Activated CD4-positive, alpha-beta T cell treated with anti-CD3 and anti-CD28 coated beads, Interleukin-2, amount 50 U/mL, for 1 hour (primary cell): ENCODE measurements around the gene OMD.

ENCODE experiments used
- DNase-seq: peaks from one replicate; pipeline ENCODE4 v3.0.0-alpha.2; 2020

The OMD gene

DNA sequence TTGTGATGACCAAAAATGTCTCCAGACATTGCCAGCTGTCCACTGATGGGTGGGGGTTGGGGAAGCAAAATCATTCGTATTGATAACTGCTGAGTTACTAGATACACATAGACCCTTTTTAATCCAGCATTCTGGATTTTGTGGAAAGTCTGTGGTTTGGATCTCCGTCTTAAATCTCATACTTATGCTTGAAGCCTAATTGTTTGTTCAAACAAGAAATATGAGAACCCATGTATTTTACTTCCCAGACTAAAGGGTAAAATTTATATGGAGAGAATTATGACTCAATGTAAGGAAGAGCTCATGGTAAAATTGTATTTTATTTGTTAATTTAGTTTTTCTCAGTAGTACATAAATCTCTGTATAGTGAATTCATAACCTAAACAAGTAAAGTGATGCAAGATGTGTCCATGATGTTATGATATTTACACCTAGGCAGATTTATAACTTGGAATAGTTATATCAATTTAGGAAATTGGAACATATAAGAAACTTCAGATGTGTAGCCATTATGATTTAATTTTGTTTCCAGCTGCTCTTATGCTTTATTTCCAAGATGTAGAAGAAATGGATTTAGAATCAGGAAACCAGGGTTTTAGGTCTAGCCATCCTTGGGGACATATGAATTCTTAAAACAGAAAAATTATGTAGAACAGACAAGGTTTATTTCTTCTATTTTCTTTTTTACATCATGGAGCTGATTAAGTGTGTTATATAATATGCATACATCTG lies 15.4 kb downstream of the OMD start:
- no peak for DNase-seq

DNA sequence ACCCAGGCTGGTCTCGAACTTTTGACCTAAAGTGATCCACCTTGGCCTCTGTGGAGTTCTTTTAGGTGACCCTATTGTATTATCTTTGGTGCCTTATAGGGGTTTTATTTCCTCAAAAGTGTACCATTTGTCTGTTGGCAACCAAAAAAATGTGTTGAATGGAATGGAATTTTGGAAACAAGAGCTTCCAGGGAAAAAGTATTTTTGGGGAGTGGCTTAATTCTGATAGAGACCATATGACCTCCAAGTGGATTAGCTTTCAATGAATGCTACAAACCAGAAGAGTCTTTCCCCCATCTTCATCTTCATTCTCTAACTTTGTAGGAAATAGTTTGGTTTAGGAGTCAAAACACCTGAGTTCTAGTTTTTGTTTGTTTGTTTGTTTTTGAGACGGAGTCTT lies 16.5 kb downstream of the OMD start:
- no peak for DNase-seq

DNA sequence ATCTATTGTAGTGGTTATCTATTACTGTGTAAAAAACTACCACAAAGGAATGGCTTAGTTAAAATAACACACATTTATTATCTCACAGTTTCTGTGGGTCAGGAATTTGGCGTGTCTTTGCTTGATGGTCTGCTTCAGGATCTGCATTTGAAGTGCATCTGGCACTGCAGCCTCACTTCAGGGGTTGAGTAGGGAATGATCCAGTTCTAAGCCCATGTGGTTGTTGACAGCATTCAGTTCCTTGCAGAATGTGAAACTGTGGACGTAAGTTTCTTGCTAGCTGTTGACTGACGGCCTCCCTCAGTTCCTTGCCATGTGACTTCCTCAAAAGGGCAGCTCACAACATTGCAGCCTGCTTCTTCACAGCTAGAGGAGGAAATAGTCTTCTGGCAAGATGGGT lies 17.8 kb downstream of the OMD start:
- DNase-seq = peak; percentile 11

DNA sequence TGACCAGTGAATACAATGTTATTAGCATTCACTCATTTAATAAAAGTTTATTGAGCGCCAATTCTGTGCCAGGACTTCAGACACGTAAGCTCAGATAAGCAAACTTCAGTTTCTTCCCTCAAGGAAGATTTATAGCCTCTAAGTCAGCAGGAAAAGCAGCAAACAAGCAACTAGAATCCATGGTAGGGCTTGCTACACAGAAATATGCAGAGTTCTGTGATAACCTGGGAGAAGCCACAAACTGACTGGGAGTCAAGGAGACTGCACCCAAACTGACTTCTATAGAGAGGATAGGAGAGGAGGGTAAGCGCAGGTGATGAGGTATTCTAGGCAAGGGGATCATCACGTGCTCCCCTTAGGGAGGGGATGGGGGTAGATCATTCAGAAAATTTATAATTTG lies 18.5 kb downstream of the OMD start:
- DNase-seq = no peak

DNA sequence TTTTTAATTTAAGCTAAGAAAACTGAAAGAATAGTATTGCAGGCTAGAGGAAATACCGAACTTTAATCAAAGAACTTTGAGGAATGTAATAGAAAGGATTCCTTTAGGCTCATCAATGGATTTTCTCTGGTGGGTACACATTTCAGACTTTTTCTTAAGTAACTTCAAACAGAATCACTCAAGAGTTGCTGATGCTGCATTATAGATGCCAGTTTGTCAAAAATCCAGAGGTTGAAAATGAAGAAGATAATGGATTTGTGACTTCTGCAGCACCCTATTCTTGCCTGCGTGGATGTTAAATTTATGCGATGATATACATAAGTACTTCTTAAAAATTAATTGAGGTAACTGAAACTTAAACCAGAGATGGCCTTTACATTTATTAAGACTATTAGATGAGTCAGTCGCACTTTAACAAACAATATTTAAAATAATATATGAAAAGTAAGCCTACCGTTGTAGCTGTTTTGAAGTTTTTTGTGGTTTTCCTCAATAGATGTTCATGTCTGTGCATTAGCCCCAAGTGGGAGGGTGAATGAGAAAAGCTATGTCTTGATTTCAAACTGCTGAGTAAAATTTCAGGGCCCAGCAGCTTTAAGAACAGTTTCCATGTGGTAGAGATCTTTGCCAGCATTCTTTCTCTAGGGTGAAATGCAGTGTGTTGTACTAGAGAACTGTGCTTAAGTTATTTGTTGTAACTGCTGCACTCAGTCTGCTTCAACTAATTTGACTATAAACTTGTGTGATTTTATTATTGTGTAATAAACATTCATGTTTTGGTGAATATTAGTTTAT lies 20.0 kb downstream of the OMD start, which contains the start of gene OGN:
Gene OGN, minus strand, starts transcription at position 537 of the 795 bp plus-strand sequence. CDS start 1,171 bp downstream, outside the sequence.
- DNase-seq = no peak

DNA sequence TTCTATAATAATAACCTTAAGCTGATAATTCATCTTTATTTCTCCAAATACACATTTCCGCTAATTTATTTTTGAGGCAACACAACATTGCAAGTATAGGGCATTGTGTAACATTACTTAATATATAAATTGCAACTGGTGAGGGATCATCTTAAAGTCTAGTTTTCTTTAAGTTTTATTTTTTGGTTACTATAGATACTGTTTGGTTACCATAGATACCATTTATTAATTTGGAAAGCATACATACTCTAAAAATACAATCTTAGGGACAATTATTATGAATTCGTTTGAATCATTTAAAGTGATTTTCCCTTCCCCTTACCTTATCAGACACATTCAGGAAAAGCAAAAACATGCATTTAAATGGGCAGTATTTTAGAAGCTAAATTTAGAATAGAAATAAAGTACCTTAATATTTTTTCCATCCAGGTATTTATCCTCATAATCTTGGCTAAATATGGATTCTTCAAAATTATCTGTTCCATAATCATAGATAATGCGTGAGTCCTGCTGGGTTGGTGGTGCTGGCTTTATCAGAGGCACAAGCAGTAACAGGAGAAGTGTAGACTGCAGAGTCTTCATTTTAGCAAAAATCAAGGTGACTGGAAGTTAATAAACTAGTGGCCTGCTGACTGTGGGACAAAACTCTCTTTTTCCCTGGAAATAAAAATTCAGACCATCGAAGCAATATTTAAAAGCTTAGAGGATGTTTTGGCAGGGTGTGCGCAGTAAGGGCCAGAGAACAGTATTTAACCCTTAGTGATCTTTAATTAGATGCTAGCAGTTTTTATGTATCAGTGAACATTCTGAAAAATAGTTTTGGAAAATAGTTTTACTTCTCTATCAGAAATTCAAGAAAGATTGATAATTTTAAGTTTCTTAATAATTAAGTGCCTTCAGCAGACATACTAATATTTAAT lies 21.2 kb downstream of the OMD start:
- no peak for DNase-seq

DNA sequence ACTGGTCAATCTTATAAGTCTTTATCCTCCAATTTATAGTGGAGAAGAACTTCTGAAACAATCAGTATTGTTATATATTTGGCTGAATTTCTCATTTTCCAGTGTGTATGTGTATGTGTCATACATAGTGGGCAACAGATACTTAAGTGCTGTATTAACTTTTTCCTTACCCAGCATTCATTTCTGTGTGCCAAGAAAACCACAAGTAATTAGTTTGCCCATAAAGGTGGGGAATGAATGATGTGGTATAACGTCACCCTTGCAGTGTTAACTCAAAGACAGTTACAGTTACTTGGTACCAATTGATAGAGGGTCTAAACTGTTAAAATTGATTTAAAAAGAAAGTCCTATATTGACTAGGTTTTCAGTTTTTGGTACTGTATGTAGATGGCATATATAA lies 21.9 kb downstream of the OMD start:
- DNase-seq = no peak

DNA sequence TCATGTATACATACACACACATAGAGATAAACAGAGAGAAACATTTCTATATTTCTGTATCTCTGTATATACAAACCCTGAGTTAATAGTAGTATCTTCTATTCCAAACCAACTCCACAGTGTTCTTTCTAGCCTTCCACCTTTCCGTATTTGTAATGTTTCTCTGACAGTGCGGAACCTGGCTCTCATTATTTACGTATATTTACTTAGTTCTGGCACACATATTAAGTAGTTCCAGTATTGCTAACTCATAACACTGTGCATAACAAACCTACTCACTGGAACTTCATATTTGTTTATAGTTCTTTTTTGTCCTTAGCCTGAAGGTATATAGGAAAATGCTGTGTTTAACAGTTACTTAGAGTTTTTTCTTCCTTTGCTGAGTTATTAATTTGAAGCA lies 26.4 kb downstream of the OMD start:
- DNase-seq = no peak

DNA sequence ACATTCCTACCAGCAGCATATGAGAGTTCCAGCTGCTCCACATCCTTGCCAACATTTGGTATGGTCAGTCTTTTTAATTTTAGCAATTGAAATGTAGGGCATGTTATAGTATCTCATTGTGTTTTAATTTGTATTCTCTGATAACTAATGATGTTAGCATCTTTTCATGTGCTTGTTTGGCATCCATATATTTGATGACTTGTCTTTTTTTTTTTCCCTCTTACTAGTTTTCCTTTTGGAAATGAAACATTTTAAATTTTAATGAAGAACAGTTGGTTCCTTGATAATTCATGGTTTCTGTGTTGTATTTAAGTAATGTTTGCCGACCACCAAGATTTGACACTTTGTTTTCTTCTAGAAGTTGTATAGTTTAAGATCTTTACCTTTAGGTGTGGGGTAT lies 28.7 kb downstream of the OMD start:
- no peak for DNase-seq

DNA sequence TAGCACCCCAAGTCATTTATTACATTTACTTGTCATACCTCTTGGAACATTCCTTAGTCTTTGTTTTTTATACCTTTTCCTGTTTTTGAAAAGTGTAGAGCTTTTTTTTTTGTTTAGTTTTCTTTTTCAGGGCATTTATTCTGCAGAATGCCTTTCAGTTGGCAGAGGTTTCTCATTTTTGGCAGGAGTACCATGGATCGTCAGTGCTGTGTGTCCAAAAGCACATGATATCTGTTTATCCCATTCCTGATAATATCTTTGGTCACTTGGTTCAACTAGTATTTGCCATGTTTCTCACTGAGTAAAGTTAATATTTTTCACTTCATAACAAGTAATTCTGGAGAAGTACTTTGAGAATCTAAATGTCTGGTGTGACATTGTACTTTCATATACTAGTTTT lies 30.6 kb downstream of the OMD start:
- no peak for DNase-seq

DNA sequence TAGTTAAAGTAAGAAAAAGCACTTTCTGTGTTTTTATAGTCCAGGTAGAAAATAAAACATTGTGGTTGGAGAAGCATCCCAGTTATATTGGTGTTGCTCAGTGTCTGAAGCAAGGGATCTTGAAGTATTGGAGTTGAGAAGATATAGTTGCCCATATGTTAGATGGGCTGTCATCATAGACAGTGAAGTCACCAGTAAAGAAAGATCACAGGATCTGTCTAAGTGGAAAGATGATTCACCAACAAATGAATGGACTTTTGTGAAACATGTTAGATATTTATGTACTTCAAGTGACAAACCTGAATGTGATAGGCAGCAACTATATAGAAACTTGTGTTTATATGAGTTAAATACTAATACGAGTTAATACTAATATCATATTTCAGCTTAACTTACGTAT lies 31.6 kb downstream of the OMD start:
- DNase-seq = no peak

DNA sequence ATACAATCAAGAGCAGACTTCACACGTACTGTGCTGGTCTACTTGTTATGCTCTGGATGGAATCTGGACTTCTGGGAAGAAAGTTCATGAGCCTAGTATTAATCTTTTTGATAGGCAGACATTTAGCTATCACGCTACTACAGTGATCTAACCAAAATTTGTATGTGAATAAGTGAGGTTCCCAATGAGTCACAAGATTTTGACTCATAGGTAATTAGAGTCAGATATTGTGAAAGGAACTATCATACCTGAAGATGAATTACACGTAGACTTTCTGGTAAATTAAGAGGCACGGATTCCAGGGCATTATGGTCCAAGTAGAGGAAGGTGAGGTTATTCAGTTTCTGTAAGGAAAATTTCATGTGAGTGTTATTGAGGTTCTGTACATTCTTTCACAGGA lies 38.3 kb downstream of the OMD start:
- no peak for DNase-seq

DNA sequence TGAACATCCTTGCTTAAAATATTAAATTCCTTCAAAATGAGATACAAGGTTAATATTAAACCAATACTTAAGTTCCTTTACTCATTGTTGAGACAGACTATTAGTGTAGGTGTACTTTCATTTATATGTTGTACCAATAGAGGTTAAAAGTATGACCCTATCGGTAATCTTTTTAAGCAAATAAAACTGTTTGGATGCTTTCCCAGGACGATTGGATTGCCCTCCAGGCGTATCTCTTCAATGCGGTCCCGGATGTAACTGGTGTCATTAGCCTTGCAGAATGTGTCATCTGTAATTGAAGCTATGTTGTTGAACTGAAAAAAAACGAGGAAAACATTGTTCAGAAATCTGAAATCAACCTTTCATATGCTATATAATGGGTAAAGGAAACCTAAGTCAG lies 38.8 kb downstream of the OMD start:
- no peak for DNase-seq

DNA sequence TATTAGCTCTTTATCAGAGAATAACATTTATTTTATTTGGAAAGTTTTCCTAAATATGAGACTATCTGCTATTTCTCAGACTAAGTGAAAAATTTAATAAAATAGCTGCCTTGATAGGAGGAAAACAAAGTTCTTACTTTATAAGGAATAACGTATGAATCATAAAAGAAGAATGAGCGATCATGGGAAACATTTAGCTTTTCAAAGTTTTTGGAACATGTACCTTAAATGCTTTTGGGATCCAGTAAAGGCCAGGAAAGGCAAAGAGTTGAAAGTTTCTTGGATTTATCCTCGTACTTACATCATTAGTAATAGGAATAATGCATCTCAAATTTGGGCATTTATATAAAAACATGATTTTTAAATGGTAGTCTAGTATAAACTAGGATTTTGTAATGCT lies 39.3 kb downstream of the OMD start:
- DNase-seq = no peak

DNA sequence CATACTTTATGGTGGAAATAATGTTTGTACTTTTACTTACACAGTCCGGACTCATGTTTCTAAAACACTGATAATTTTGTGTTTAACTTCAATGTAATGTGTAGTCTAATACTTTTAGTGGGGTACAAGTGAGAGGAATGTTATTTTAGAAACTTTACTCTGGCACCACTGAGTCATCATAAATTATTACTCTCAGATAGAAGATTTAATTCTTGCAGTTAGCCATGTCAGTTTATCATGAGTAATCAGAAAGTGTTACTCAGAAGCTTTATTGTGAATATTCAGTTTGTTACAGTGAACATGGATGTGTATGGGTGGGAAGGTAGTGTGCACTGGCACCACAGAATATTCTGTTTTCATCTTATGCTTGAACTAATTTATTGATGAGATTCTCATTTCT lies 39.9 kb downstream of the OMD start:
- DNase-seq = no peak

DNA sequence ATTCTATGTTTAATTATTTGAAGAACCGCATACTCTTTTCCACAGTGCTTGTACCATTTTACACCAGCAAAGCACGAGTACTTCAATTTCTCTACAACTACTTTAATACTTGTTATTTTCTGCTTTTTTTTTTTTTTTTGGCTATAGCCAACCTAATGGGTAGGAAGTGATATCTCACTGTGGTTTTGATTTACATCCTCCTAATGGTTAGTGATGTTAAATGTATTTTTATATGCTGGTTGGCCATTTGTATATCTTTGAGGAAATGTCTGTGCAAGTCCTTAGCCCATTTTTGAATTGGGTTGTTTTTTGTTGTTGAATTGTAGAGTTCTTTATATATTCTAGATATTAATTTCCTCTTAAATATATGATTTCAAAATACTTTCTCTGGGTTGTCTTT lies 42.5 kb downstream of the OMD start:
- DNase-seq = no peak

DNA sequence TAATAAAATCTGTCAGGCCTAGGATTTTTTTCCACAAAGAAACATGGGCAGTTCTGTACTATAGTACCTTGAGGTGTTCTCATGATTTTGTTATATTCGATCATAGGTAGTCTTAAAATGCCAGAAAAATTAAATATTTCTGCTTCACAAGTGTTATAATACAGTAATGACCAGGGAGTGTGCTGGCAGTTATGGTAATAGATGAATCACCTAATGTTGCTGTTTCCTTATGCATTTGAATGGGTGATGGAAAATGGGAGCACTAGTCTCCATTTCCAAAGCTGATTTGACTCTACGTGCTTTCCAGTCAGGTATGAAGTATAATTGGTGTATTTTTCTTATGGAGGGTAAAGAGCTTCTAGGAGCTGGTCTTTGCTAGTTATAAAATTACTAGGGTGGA lies 43.7 kb downstream of the OMD start:
- DNase-seq = no peak

DNA sequence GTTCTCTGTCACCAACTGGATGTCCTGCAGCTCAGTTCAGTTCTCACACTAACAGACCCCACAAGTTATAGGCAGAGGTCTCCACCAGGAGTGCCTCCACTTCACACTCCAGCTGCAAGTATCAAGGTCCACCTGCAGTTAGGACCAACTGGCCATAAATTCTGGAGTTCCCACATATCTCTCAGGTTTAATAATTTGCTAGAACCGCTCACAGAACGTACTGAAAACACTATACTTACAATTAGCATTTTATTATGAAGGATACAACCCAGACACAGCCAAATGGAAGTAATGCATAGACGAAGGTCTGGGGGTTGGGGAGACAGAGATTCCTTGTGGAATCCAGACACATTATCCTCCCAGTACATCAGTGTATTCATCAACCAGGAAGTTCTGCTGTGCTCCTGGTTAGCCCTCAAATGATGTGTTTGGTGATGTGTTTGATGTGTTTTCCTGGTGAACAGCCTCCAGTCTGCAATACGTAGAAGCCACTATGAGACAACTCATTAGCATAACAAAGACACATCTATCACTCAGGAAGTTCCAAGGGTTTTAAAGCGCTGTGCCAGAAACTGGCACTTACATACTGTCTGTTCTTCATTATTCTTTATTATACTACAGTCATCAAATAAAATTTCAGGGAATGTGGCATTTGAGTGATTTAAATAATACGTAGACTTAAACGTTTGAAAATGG lies 45.3 kb downstream of the OMD start:
- no peak for DNase-seq

DNA sequence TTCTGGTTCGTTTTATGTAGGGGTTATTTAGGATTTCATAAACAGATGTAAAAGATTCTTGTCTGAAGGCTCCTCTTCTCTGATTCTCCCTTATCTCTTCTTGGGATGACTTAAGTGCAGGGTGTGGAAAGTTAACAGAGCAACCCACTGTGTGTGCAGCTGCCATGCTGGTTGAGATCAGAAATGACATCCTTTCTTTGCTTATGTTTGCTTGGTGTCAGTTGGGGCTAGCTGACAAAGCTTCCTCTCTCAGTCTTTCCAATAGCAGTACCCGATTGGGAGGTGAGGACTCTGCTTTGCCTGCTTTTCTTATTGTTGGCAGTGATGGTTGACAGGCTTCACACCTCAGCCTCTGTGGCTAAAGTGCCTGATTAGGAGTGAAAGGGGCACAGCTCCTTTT lies 46.4 kb downstream of the OMD start:
- DNase-seq = no peak

DNA sequence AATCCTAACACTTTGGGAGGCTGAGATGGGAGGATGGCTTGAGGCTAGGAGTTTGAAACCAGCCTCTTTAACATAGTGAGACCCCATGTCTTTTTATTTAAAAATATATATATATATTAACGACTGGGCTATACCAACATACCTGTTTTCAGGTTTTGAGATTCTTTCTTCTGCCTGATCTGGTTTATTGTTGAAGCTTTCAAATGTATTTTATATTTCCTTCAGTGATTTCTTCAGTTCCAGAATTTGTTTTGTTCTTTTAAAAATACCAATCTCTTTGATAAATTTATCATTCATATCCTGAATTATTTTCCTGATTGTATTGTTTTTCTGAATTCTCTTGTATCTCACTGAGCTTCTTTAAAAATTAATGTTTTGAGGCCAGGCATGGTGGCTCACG lies 51.1 kb downstream of the OMD start:
- no peak for DNase-seq

DNA sequence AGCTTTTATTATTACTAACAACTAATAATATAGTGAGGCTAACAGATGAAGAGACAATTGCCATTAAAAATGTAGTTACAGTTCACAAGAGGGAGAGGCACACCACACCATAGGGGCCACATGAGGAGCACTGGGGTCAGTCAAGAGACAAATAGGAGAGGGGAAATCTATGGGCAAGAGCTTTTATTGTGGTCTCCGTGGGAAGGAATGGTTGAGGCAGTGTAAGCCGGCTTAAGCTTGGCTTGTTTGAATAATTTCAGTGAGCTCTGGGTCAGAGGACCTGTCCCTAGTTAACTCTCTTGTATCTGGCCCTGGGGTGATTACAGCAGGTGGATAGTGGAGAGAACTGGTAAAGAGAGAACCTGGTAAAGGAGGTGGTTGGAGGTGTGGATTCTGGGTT lies 55.2 kb downstream of the OMD start:
- DNase-seq = no peak
